ENCODE data around the gene C10orf67. TPM values are rescaled to one million over a fixed set of nuclear protein-coding genes. Genes with fewer than 3 reads are reported as not detected.

C10orf67 gene
- total RNA-seq, 1 donor from 2014 or later = 1.6 TPM

DNA sequence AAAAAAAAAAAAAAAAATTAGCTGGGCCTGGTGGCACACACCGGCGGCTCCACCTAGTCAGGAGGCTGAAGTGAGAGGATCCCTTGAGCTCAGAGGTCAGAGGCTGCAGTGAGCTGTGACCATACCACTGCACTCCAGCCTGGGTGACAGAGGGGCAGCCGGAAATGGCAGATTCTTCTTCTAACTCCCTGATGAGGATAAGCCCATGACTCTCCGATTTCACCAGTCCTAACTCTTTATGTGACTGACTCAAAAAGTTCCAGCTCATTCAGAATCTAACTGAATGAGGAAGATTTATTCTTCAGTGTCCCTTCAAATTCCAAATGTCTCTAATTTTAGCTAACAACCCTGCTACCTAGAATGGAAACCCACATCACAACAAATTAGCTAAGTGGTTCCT is 4.2 kb downstream of the C10orf67 start:
- H3K27me3 ChIP-seq = peaks cover 8% of the 10 kb centered on the region
- no peak for DNase-seq
- H3K4me3 ChIP-seq = no peak overlapping the region
- H3K36me3 ChIP-seq = no peaks in the 10 kb centered on the region
- TF ChIP-seq, protein P1, sequence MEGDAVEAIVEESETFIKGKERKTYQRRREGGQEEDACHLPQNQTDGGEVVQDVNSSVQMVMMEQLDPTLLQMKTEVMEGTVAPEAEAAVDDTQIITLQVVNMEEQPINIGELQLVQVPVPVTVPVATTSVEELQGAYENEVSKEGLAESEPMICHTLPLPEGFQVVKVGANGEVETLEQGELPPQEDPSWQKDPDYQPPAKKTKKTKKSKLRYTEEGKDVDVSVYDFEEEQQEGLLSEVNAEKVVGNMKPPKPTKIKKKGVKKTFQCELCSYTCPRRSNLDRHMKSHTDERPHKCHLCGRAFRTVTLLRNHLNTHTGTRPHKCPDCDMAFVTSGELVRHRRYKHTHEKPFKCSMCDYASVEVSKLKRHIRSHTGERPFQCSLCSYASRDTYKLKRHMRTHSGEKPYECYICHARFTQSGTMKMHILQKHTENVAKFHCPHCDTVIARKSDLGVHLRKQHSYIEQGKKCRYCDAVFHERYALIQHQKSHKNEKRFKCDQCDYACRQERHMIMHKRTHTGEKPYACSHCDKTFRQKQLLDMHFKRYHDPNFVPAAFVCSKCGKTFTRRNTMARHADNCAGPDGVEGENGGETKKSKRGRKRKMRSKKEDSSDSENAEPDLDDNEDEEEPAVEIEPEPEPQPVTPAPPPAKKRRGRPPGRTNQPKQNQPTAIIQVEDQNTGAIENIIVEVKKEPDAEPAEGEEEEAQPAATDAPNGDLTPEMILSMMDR (IDR thresholded peaks at IDR 0.05) = no peak
- ATAC-seq = no peak
- no peak overlapping the region for H3K27ac ChIP-seq
- no peaks in the 10 kb centered on the region for H3K9me3 ChIP-seq
- peaks cover 10% of the 10 kb centered on the region for H3K4me1 ChIP-seq
- intact Hi-C loops (cut with DNase I) = no loop called here

DNA sequence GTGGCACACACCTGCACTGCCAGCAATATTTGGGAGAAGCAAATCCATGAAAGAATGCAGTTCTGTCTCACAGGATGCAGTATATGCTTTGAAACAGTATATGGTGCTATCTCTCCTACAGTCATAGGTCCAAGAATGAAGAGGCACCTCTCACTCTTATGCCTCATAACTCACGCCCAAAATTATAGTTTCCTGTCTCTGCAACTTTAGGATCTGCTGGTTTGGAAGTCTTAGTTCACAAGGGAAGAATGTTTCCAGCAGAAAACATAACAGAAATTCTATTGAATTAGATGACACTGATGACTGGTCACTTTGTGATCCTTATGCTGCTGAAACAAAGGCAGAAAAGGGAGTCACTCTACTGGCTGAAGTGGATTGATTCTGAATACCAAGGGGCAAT is 5.7 kb downstream of the C10orf67 start:
- ATAC-seq (no peak), DNase-seq (no peak)
- no peaks in the 10 kb centered on the region for H3K36me3 ChIP-seq
- H3K4me1 ChIP-seq = no peaks in the 10 kb centered on the region
- intact Hi-C loops (cut with DNase I) = no loop called here
- TF ChIP-seq, protein P1 (IDR thresholded peaks at IDR 0.05) = no peak
- no peak overlapping the region for H3K27ac ChIP-seq
- H3K4me3 ChIP-seq = no peak overlapping the region
- no peaks in the 10 kb centered on the region for H3K27me3 ChIP-seq
- H3K9me3 ChIP-seq = no peaks in the 10 kb centered on the region

DNA sequence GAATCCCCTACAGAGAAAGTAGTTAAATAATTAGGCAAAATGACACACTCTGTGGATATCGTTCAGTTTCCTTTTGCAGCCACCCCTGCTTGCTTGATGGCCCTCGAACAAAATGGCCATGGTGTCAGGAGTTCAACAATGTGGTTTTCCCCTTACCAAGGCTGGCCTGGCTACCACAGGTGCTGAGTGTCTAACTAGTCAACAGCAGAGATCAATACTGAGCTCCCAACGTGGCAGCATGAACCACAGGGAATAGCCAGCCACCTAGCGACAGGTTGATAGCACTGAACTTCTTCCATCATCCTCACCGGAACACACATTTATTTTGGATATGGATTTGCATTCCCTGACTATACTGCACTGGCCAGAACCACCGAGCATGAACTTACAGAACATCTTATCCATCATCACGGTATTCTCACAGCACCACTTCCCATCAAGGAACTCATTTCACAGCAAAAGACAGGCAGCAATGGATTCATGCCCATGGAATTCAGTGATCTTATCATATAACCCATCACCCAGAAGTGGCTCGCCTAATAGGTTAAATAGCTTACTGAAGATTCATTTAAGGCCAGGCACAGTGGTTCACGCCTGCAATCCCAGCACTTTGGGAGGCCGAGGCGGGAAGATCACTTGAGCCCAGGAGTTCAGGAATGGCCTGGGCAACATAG is 6.3 kb downstream of the C10orf67 start:
- ATAC-seq = no peak
- no peaks in the 10 kb centered on the region for H3K27me3 ChIP-seq
- no peak for DNase-seq
- H3K27ac ChIP-seq = no peak overlapping the region
- intact Hi-C loops (cut with DNase I) = no loop called here
- H3K9me3 ChIP-seq = no peaks in the 10 kb centered on the region
- H3K36me3 ChIP-seq = no peaks in the 10 kb centered on the region
- no peaks in the 10 kb centered on the region for H3K4me1 ChIP-seq
- no peak overlapping the region for H3K4me3 ChIP-seq
- TF ChIP-seq, protein P1 (IDR thresholded peaks at IDR 0.05) = no peak

DNA sequence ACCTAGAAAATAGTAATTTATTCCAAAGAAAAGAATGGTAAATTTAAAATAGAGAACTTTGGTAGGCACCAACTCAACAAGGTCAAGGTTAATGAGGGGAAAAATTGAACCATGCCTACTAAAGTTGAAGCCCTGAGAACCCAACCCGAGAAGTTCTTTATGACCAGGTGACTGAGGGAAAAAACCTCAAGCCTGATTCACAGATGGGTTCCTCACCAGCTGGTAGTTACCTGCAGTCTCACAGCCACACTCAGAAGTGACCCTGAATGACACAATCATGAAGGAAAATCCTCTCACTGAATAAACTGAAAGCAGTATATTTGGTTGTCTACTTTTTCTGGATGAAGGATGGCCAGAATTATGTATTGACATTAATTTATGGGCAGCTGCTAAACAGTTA is 7.0 kb downstream of the C10orf67 start:
- TF ChIP-seq, protein P1 (IDR thresholded peaks at IDR 0.05) = no peak
- DNase-seq (no peak), ATAC-seq (no peak)
- Histone ChIP-seq H3K36me3 (no peaks in the 10 kb centered on the region), H3K4me1 (no peaks in the 10 kb centered on the region), H3K27me3 (no peaks in the 10 kb centered on the region), H3K4me3 (no peak overlapping the region), H3K27ac (no peak overlapping the region), H3K9me3 (no peaks in the 10 kb centered on the region)
- intact Hi-C loops (cut with DNase I) = no loop called here

DNA sequence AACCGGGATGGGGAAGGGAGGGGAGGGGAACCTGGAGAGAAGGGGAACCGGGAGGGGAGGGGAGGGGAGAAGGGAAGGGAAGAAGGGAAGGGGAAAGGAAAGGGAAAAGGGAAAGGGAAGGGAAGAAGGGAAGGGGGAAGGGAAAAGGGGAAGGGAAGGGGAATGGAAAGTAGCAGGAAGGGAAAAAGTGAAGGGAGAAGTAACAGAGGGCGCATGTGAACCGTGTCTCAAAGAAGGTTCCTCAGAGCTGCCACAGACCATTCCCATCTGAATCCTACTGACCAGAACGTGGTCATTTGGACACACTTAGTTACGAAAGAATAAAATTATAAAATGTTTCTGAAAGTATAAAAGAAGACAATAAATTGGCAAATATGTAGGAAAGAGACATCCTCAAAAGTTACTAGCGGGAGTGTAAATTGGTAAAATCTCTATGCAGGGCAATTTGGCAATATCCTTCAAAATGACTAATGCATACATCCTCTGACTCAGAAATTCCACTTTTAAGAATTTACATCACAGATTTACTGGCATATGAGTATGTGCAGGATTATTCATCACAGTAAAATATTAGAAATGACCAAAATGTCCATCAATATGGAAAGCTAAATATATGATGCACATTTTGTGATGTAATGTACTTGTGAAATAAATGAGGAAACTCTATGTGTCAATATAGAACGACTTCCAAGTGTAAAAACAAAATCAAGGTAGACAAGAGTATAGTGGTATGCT is 12.9 kb downstream of the C10orf67 start:
- peaks cover 10% of the 10 kb centered on the region for H3K27me3 ChIP-seq
- TF ChIP-seq, protein P1 (IDR thresholded peaks at IDR 0.05) = no peak
- no peaks in the 10 kb centered on the region for H3K4me1 ChIP-seq
- intact Hi-C loops (cut with DNase I) = no loop called here
- no peak for DNase-seq
- H3K4me3 ChIP-seq = no peak overlapping the region
- no peaks in the 10 kb centered on the region for H3K36me3 ChIP-seq
- H3K9me3 ChIP-seq = no peaks in the 10 kb centered on the region
- no peak overlapping the region for H3K27ac ChIP-seq
- no peak for ATAC-seq

Measured in upper lobe of right lung (tissue), 1 donor.